Aorta (tissue), 5 donors: ENCODE results near the gene LGR5. TPM values are rescaled to one million over a fixed set of nuclear protein-coding genes. Genes with fewer than 3 reads are reported as not detected.

ENCODE experiments used
- ATAC-seq: fragments of 200-7000 bp; cut with Tn5 transposase; one replicate; pipeline ENCODE4 v1.9.1; 2022; ENCODE audit warnings: moderate library complexity; ENCODE audit not compliant: low FRiP score
- DNase-seq, 2 donors: peaks; one replicate each; pipeline ENCODE4 v3.0.0-alpha.2; 2020
- H3K27ac ChIP-seq, 2 donors: one replicate each; pipeline ENCODE4 v1.5.1; 2013; ENCODE audit warnings: low read length in 2 of 2, mild to moderate bottlenecking in 2 of 2, moderate library complexity in 2 of 2, control low read depth in 1 of 2, inconsistent platforms in 1 of 2, low read depth in 1 of 2
- H3K27me3 ChIP-seq, 2 donors: one replicate each; pipeline ENCODE4 v1.6.1; 2013; ENCODE audit warnings: control low read depth in 1 of 2, low read length in 1 of 2, mild to moderate bottlenecking in 1 of 2, moderate library complexity in 1 of 2; ENCODE audit not compliant: insufficient read depth in 2 of 2, control insufficient read depth in 1 of 2
- H3K36me3 ChIP-seq, 2 donors: one replicate each; pipeline ENCODE4 v1.6.1; 2013; ENCODE audit warnings: control low read depth in 1 of 2, low read length in 1 of 2, mild to moderate bottlenecking in 1 of 2; ENCODE audit not compliant: insufficient read depth in 2 of 2, control insufficient read depth in 1 of 2
- H3K4me1 ChIP-seq, 2 donors: one replicate each; pipeline ENCODE4 v1.6.1; 2013; ENCODE audit warnings: low read length in 2 of 2, control low read depth in 1 of 2, mild to moderate bottlenecking in 1 of 2, moderate library complexity in 1 of 2; ENCODE audit not compliant: insufficient read depth in 2 of 2, control insufficient read depth in 1 of 2
- H3K4me3 ChIP-seq, 2 donors: one replicate each; pipeline ENCODE4 v1.5.1; 2013; ENCODE audit warnings: low read length in 2 of 2, control low read depth in 1 of 2, mild to moderate bottlenecking in 1 of 2
- H3K9me3 ChIP-seq: one replicate; pipeline ENCODE4 v1.6.1; 2013; ENCODE audit warnings: mild to moderate bottlenecking, low read length; ENCODE audit not compliant: control insufficient read depth
- WGBS, 2 donors: extraction: QIAGEN DNeasy Blood & Tissue Kit; methylation state at CpG; one replicate each; pipeline ENCODE4 v1.1.7; 2013; 5-methylcytosine and 5-hydroxymethylcytosine counted together
- intact Hi-C, 2 donors: fragments of 100-400 bp; cut with DNase I; formaldehyde crosslinking; loops; one replicate each; pipeline versions ENCODE4 v1.14.2 to v1.15.0; 2022
- polyA plus RNA-seq, 2 donors: library from polyadenylated mRNA; stranded (reverse); fragments of 200-250 nt; gene quantifications; one replicate each; pipeline ENCODE4 v1.2.3, GENCODE V29; 2013
- total RNA-seq, 2 donors: library from RNA; stranded (reverse); fragmentation: NEBNext Ultra II Directional; extraction: Animal tissue kit (Norgen Biotek cat#: 25700); gene quantifications; one replicate each; pipeline ENCODE4 v1.2.1, GENCODE V29; 2021
- donor health status: healthy with polysubstance abuse.
- donor health status: Bipolar disorder and iron deficiency.
- donor health status: DM: no; HTN: no; CAD: no.
- donor health status: DM: no; HTN: no; CAD: no.
- donor health status: DM: yes; HTN: yes; CAD: no.

LGR5 gene
- total and polyA plus RNA-seq, 4 donors, result 0.10 to 1.6 (median 0.57) TPM

- Histone ChIP-seq H3K4me3 (no peak overlapping the region), H3K36me3 (no peaks in the 10 kb centered on the region), H3K9me3 (no peaks in the 10 kb centered on the region), H3K4me1 (peaks cover 2 to 8% of the 10 kb centered on the region in 2 donors), H3K27ac (no peak overlapping the region), H3K27me3 (no peaks in the 10 kb centered on the region)
- intact Hi-C loops, result no loop called here
- ATAC-seq (no peak), DNase-seq (no peak)
- 6 to 8% methylated on average over 3 of the region's 3 CpGs for WGBS, 2 donors
These were observed 153.2 kb downstream of the LGR5 start for GRCh38 chr12:71592841-71593240.

- Histone ChIP-seq H3K4me3 (peak overlapping the region in 1 of 2 donors; percentile 26), H3K9me3 (no peaks in the 10 kb centered on the region), H3K4me1 (peaks cover 2 to 7% of the 10 kb centered on the region in 2 donors), H3K27ac (no peak overlapping the region), H3K36me3 (no peaks in the 10 kb centered on the region), H3K27me3 (no peaks in the 10 kb centered on the region)
- ATAC-seq (no peak), DNase-seq (no peak)
- WGBS, 2 donors, result 12 to 17% methylated on average over 5 of the region's 5 CpGs
- intact Hi-C loops, result no loop called here
These were observed 154.8 kb downstream of the LGR5 start for GRCh38 chr12:71594214-71594948.

- no peaks in the 10 kb centered on the region for H3K27me3 ChIP-seq
- ATAC-seq (no peak), DNase-seq (no peak)
- no peak overlapping the region for H3K4me3 ChIP-seq
- intact Hi-C loops, result no loop called here
- H3K36me3 ChIP-seq, result no peaks in the 10 kb centered on the region
- peaks cover 4 to 14% of the 10 kb centered on the region in 2 donors for H3K4me1 ChIP-seq
- H3K9me3 ChIP-seq, result no peaks in the 10 kb centered on the region
- H3K27ac ChIP-seq, result no peak overlapping the region
These were observed 159.6 kb downstream of the LGR5 start for GRCh38 chr12:71599210-71599609.

GRCh38 chr12:71601546-71601945, 161.9 kb downstream of the LGR5 start:
- Histone ChIP-seq H3K27ac (peak overlapping the region in 1 of 2 donors; percentile 51), H3K9me3 (no peaks in the 10 kb centered on the region), H3K4me1 (peaks cover 7 to 14% of the 10 kb centered on the region in 2 donors), H3K27me3 (no peaks in the 10 kb centered on the region), H3K4me3 (no peak overlapping the region), H3K36me3 (no peaks in the 10 kb centered on the region)
- ATAC-seq, result no peak
- DNase-seq, result no peak
- intact Hi-C loops, result no loop called here

- 83 to 88% methylated on average over 10 of the region's 10 CpGs for WGBS, 2 donors
These were observed 163.4 kb downstream of the LGR5 start for GRCh38 chr12:71602761-71603577.

GRCh38 chr12:71605039-71605438, 165.4 kb downstream of the LGR5 start:
- Histone ChIP-seq H3K4me1 (peaks cover 7 to 14% of the 10 kb centered on the region in 2 donors), H3K36me3 (no peaks in the 10 kb centered on the region), H3K9me3 (no peaks in the 10 kb centered on the region), H3K4me3 (no peak overlapping the region), H3K27ac (no peak overlapping the region), H3K27me3 (no peaks in the 10 kb centered on the region)
- no peak for ATAC-seq
- no peak for DNase-seq
- intact Hi-C loops, result no loop called here
- 28 to 32% methylated on average over 3 of the region's 3 CpGs for WGBS, 2 donors

More at GRCh38 chr12:71602761-71603577, 163.4 kb downstream of the LGR5 start:
- H3K27ac ChIP-seq, result no peak overlapping the region
- intact Hi-C loops, result no loop called here
- ATAC-seq (peak; percentile 23), DNase-seq (no peak)
- no peaks in the 10 kb centered on the region for H3K9me3 ChIP-seq
- H3K27me3 ChIP-seq, result no peaks in the 10 kb centered on the region
- H3K36me3 ChIP-seq, result no peaks in the 10 kb centered on the region
- no peak overlapping the region for H3K4me3 ChIP-seq
- H3K4me1 ChIP-seq, result peaks cover 7 to 14% of the 10 kb centered on the region in 2 donors

GRCh38 chr12:71607494-71608330, 168.1 kb downstream of the LGR5 start:
- H3K27me3 ChIP-seq, result no peaks in the 10 kb centered on the region
- no peaks in the 10 kb centered on the region for H3K9me3 ChIP-seq
- DNase-seq (no peak), ATAC-seq (no peak)
- intact Hi-C loops, result no loop called here
- 86% methylated on average over 4 of the region's 4 CpGs for WGBS, 2 donors
- H3K36me3 ChIP-seq, result no peaks in the 10 kb centered on the region
- H3K27ac ChIP-seq, result no peak overlapping the region
- peaks cover 3 to 8% of the 10 kb centered on the region in 2 donors for H3K4me1 ChIP-seq
- H3K4me3 ChIP-seq, result no peak overlapping the region

- ATAC-seq (no peak), DNase-seq (no peak)
- H3K27me3 ChIP-seq, result no peaks in the 10 kb centered on the region
- H3K4me1 ChIP-seq, result no peaks in the 10 kb centered on the region
- H3K4me3 ChIP-seq, result no peak overlapping the region
- H3K27ac ChIP-seq, result no peak overlapping the region
- 76 to 80% methylated on average over 6 of the region's 6 CpGs for WGBS, 2 donors
- no peaks in the 10 kb centered on the region for H3K9me3 ChIP-seq
- intact Hi-C loops, result loop anchor here in 1 of 2 donors (5.0 kb wide), 1 partner anchor 42 kb away; no protein-coding TSS in a partner anchor
- no peaks in the 10 kb centered on the region for H3K36me3 ChIP-seq
These were observed 170.6 kb downstream of the LGR5 start for GRCh38 chr12:71610031-71610795.
